Testis (tissue), 3 donors: Measurements from ENCODE around the gene TRIM26. TPM values are rescaled to one million over a fixed set of nuclear protein-coding genes. Genes with fewer than 3 reads are reported as not detected.

Source experiments
- DNase-seq: peaks from one replicate; pipeline ENCODE4 v3.0.0-alpha.2; 2019
- H3K27ac ChIP-seq, 2 donors: fragments of 200-600 bp; sonication (generic); one replicate each; pipeline ENCODE4 v1.5.1; 2019
- H3K27me3 ChIP-seq: fragments of 200-600 bp; sonication (generic); one replicate; pipeline ENCODE4 v1.5.1; 2019
- H3K36me3 ChIP-seq: fragments of 200-600 bp; sonication (generic); one replicate; pipeline ENCODE4 v1.5.1; 2017; ENCODE audit warnings: low read depth; ENCODE audit errors: missing control alignments
- H3K4me1 ChIP-seq: fragments of 200-600 bp; sonication (generic); one replicate; pipeline ENCODE4 v1.5.1; 2019
- H3K4me3 ChIP-seq, 2 donors: fragments of 200-600 bp; sonication (generic); one replicate each; pipeline ENCODE4 v1.5.1; 2017 to 2019
- H3K9me3 ChIP-seq: fragments of 200-600 bp; sonication (generic); one replicate; pipeline ENCODE4 v1.5.1; 2017
- POLR2A ChIP-seq: fragments of 450-650 bp; IDR thresholded peaks from one replicate; pipeline ENCODE4 v1.6.1; 2017; ENCODE audit warnings: antibody characterized with exemption, mild to moderate bottlenecking, moderate library complexity
- WGBS, 2 donors: methylation state at CpG; one replicate each; pipeline ENCODE4 v1.1.5; 2018; 5-methylcytosine and 5-hydroxymethylcytosine counted together
- intact Hi-C: fragments of 100-400 bp; cut with DNase I; formaldehyde crosslinking; loops from one replicate; pipeline ENCODE4 v1.15.1; 2023; ENCODE audit warnings: low total_unique reads
- polyA plus RNA-seq: library from polyadenylated mRNA; stranded (reverse); fragments of 350-450 nt; fragmentation: Illumina TruSeq; extraction: RNeasy Lipid Tissue Mini Kit (QIAGEN cat#74804); gene quantifications from one replicate; pipeline ENCODE4 v1.2.3, GENCODE V29; 2014; ENCODE audit warnings: low read depth, low replicate concordance; ENCODE audit not compliant: insufficient read depth
- total RNA-seq, 2 donors: library from RNA; depleted of rRNA; stranded (reverse); fragments of >200 nt; gene quantifications; one replicate each; pipeline ENCODE4 v1.2.3, GENCODE V29; 2016
- TF ChIP-seq, protein P1 (sequence below), 3 experiments: fragments of 450-650 bp in 2 of 3; fragments of 200-600 bp in 1 of 3; sonication (generic) in 1 of 3; IDR thresholded peaks; one replicate each; pipeline ENCODE4 v1.5.1; 2016 to 2019; ENCODE audit warnings: antibody characterized with exemption in 3 of 3, mild to moderate bottlenecking in 2 of 3, moderate library complexity in 1 of 3

TRIM26 gene
- total and polyA plus RNA-seq, 3 donors from 2014 or later, result 40.3 to 75.8 (median 67.1) TPM

DNA sequence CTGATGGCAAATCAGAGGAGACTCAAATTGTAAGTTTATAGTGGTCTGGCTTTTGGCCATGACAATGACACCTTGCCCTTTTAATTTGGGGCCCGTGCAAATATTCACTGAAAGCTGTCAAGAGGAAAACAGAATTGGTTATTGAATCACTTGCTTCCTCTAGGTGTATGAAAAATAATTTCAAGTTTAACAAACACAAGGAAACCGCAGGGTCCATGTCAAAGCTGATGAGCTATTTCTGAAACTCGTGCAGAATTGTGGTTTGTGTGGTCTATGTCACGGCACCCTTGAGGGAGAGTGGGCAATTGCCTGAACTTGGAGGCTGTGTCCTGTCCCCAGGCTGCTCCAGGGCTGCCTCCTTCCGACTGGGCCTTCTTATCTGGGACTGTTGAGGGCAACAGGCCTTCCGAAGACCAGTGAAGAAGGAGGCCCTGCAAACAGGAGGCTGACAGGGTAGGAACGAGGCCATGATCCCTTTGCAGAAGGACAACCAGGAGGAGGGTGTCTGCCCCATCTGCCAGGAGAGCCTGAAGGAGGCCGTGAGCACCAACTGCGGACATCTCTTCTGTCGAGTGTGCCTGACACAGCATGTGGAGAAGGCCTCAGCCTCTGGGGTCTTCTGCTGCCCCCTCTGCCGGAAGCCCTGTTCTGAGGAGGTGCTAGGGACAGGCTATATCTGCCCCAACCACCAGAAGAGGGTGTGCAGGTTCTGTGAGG lies 76.5 kb downstream of the TRIM26 start:
- DNase-seq, result no peak
- Histone ChIP-seq H3K27ac (no peak overlapping the region), H3K4me1 (peaks cover 3% of the 10 kb centered on the region), H3K9me3 (no peaks in the 10 kb centered on the region), H3K4me3 (no peak overlapping the region), H3K27me3 (no peaks in the 10 kb centered on the region), H3K36me3 (no peaks in the 10 kb centered on the region)
- no peak for TF ChIP-seq POLR2A
- TF ChIP-seq, protein P1, sequence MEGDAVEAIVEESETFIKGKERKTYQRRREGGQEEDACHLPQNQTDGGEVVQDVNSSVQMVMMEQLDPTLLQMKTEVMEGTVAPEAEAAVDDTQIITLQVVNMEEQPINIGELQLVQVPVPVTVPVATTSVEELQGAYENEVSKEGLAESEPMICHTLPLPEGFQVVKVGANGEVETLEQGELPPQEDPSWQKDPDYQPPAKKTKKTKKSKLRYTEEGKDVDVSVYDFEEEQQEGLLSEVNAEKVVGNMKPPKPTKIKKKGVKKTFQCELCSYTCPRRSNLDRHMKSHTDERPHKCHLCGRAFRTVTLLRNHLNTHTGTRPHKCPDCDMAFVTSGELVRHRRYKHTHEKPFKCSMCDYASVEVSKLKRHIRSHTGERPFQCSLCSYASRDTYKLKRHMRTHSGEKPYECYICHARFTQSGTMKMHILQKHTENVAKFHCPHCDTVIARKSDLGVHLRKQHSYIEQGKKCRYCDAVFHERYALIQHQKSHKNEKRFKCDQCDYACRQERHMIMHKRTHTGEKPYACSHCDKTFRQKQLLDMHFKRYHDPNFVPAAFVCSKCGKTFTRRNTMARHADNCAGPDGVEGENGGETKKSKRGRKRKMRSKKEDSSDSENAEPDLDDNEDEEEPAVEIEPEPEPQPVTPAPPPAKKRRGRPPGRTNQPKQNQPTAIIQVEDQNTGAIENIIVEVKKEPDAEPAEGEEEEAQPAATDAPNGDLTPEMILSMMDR (IDR thresholded peaks at IDR 0.05), result no peak
- WGBS, 2 donors, result 85 to 91% methylated on average over 11 of the region's 11 CpGs
- intact Hi-C loops, result no loop called here

DNA sequence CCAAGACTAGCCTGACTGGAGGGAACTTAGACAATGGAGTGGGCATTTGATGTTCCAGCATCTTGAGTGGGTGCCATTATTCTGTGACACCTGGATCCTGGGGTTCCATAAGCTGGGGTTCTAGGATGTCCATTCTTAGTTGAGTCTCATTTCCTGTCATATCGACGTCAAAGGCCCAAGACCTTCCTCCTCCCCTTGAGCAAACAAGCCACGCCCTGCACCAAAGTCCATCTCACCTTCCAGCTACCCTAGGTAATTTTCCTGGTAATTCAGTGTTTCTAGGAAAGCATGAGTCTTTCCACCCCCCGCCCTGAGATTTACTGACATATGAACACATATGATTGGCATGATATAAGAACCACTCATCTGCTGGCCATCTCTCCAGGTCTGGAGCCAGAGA lies 77.4 kb downstream of the TRIM26 start, which contains the start of gene TRIM40:
TSS of gene TRIM40 (plus strand) at position 384 of the 400 bp plus-strand sequence. CDS start 897 bp downstream, outside the sequence.
- no peaks in the 10 kb centered on the region for H3K27me3 ChIP-seq
- intact Hi-C loops, result no loop called here

DNA sequence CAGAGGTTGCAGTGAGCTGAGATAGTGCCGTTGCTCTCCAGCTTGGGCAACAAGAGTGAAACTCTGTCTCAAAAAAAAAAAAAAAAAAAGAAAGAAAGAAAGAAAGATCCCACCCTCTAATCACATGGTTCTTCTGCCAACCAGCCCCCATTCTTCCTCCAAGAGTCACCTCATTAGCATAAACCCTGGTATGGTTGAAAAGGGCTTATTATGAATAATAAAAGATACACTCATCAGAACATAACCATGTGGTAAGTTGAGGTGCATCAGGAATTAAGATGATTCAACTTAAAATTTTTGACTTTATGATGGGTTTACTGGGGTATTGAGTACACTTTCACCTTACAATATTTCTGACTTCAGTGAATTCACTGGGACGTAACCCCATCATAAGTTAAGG lies 78.1 kb downstream of the TRIM26 start:
- intact Hi-C loops, result no loop called here
- Histone ChIP-seq H3K36me3 (no peaks in the 10 kb centered on the region), H3K9me3 (no peaks in the 10 kb centered on the region), H3K27ac (no peak overlapping the region), H3K27me3 (no peaks in the 10 kb centered on the region), H3K4me3 (no peak overlapping the region), H3K4me1 (peaks cover 11% of the 10 kb centered on the region)
- 83 to 97% methylated on average over 2 of the region's 2 CpGs for WGBS, 2 donors
- TF ChIP-seq, protein P1 (IDR thresholded peaks at IDR 0.05), result no peak
- no peak for TF ChIP-seq POLR2A
- DNase-seq, result no peak

More for the DNA sequence above, 77.4 kb downstream of the TRIM26 start, which contains the start of gene TRIM40:
- Histone ChIP-seq H3K36me3 (no peaks in the 10 kb centered on the region), H3K27ac (no peak within 1 kb of the TSS), H3K9me3 (no peaks in the 10 kb centered on the region), H3K4me1 (peaks cover 5% of the 10 kb centered on the region), H3K4me3 (no peak within 1 kb of the TSS)
- DNase-seq, result no peak
- 81 to 92% methylated on average over 4 of the region's 4 CpGs for WGBS, 2 donors
- TF ChIP-seq, protein P1 (IDR thresholded peaks at IDR 0.05), result no peak
- no peak for TF ChIP-seq POLR2A

Other genes starting within 250 kb of the TRIM26 start
- 10 to 100 TPM; 29.4 to 33.7 TPM for gene POLR1H, start 152.1 kb downstream of the TRIM26 start, total RNA-seq
- 56.8 TPM for gene POLR1H, start 152.1 kb downstream of the TRIM26 start, polyA plus RNA-seq
- gene PPP1R11, start 146.2 kb downstream of the TRIM26 start, total RNA-seq, result 10 to 100 TPM; 40.2 to 55.0 TPM
- gene PPP1R11, start 146.2 kb downstream of the TRIM26 start, polyA plus RNA-seq, result 91.8 TPM
- 1 to 10 TPM; 3.5 to 4.3 TPM for gene RNF39, start 137.6 kb downstream of the TRIM26 start, total RNA-seq
- gene RNF39, start 137.6 kb downstream of the TRIM26 start, polyA plus RNA-seq, result 2.7 TPM
- 1 to 10 TPM in 1 of 2 donors, under 1 TPM in 1; 0.50 to 4.0 TPM for gene TRIM31, start 100.3 kb downstream of the TRIM26 start, total RNA-seq
- 6.4 TPM for gene TRIM31, start 100.3 kb downstream of the TRIM26 start, polyA plus RNA-seq
- under 1 TPM; 0.19 to 0.79 TPM for gene TRIM40, start 77.3 kb downstream of the TRIM26 start, total RNA-seq
- gene TRIM40, start 77.3 kb downstream of the TRIM26 start, polyA plus RNA-seq, result 7.5 TPM
- gene TRIM10, start 52.2 kb downstream of the TRIM26 start, total RNA-seq, result under 1 TPM in 1 of 2 donors, not detected in 1; 0.25 TPM
- 0.17 TPM for gene TRIM10, start 52.2 kb downstream of the TRIM26 start, polyA plus RNA-seq
- under 1 TPM in 1 of 2 donors, not detected in 1; 0.25 TPM for gene TRIM15, start 49.9 kb downstream of the TRIM26 start, total RNA-seq
- 1.1 TPM for gene TRIM15, start 49.9 kb downstream of the TRIM26 start, polyA plus RNA-seq
- gene TRIM39, start 113.5 kb upstream of the TRIM26 start, total RNA-seq, result 10 to 100 TPM; 30.6 to 33.6 TPM
- gene TRIM39, start 113.5 kb upstream of the TRIM26 start, polyA plus RNA-seq, result 58.1 TPM
- gene RPP21, start 131.8 kb upstream of the TRIM26 start, total RNA-seq, result 100 to 1,000 TPM in 1 of 2 donors, 10 to 100 TPM in 1; 94.3 to 101 TPM
- gene RPP21, start 131.8 kb upstream of the TRIM26 start, polyA plus RNA-seq, result 49.8 TPM